Stomach (tissue), 9 donors: ENCODE data around the gene SH3YL1. TPM values are rescaled to one million over a fixed set of nuclear protein-coding genes. Genes with fewer than 3 reads are reported as not detected.

Experiments used
- DNase-seq, 2 donors: peaks; one replicate each; pipeline versions ENCODE4 v3.0.0 to v3.0.0-alpha.2; 2013 to 2019
- H3K27ac ChIP-seq, 5 donors: fragments of 200-600 bp in 4 of 5; sonication (generic) in 4 of 5; one replicate each; pipeline ENCODE4 v1.5.1; 2013 to 2019; ENCODE audit warnings: mild to moderate bottlenecking in 1 of 5, moderate library complexity in 1 of 5
- H3K27me3 ChIP-seq, 3 donors: fragments of 200-600 bp; sonication (generic); one replicate each; pipeline ENCODE4 v1.5.1; 2017 to 2019; ENCODE audit warnings: mixed run types in 1 of 3
- H3K36me3 ChIP-seq, 4 donors: fragments of 200-600 bp; sonication (generic); 1 replicate in 3 of 4; 2 replicates in 1 of 4; pipeline ENCODE4 v1.5.1; 2016 to 2019
- H3K4me1 ChIP-seq, 4 donors: fragments of 200-600 bp; sonication (generic); one replicate each; pipeline ENCODE4 v1.5.1; 2016 to 2019
- H3K4me3 ChIP-seq, 4 donors: fragments of 200-600 bp; sonication (generic) in 3 of 4; one replicate each; pipeline ENCODE4 v1.5.1; 2016 to 2019; ENCODE audit warnings: mild to moderate bottlenecking in 1 of 4
- H3K9me3 ChIP-seq, 4 donors: fragments of 200-600 bp; sonication (generic); one replicate each; pipeline ENCODE4 v1.5.1; 2016 to 2019
- CTCF ChIP-seq, 7 experiments: fragments of 450-650 bp in 4 of 7; fragments of 200-600 bp in 3 of 7; sonication (generic) in 3 of 7; IDR thresholded peaks; one replicate each; pipeline ENCODE4 v1.5.1; 2016 to 2019; ENCODE audit warnings: antibody characterized with exemption in 7 of 7, control low read depth in 2 of 7, mild to moderate bottlenecking in 1 of 7
- EP300 ChIP-seq: sonication (generic); formaldehyde crosslinking; IDR thresholded peaks from one replicate; pipeline ENCODE4 v1.6.1; 2017; ENCODE audit warnings: antibody characterized with exemption
- POLR2A ChIP-seq, 4 donors: fragments of 450-650 bp; IDR thresholded peaks; one replicate each; pipeline ENCODE4 v1.6.1; 2016; ENCODE audit warnings: antibody characterized with exemption in 4 of 4, control low read depth in 2 of 4, mild to moderate bottlenecking in 1 of 4, moderate library complexity in 1 of 4
- POLR2AphosphoS5 ChIP-seq, 3 donors: sonication (generic); formaldehyde crosslinking; IDR thresholded peaks; one replicate each; pipeline ENCODE4 v1.6.1; 2016; ENCODE audit warnings: antibody characterized with exemption in 3 of 3
- WGBS, 5 donors: extraction: QIAGEN DNeasy Blood & Tissue Kit in 3 of 5; methylation state at CpG; one replicate each; pipeline versions ENCODE4 v1.1.5 to v1.1.7; 2013 to 2018; 5-methylcytosine and 5-hydroxymethylcytosine counted together
- intact Hi-C: fragments of 100-400 bp; cut with DNase I; formaldehyde crosslinking; loops from one replicate; pipeline ENCODE4 v1.15.1; 2023; ENCODE audit warnings: low total_unique reads
- polyA plus RNA-seq, 3 donors: library from polyadenylated mRNA; stranded (reverse); fragments of 200-250 nt; gene quantifications; one replicate each; pipeline ENCODE4 v1.2.3, GENCODE V29; 2013
- total RNA-seq, 5 donors: library from RNA; depleted of rRNA; stranded (reverse); fragments of >200 nt; gene quantifications; one replicate each; pipeline versions ENCODE4 v1.1.0 to v1.2.3, GENCODE V29; 2014 to 2016
- donor health status: healthy with polysubstance abuse.
- donor health status: Bipolar disorder and iron deficiency.
- donor health status: healthy.

Gene SH3YL1
- total and polyA plus RNA-seq, 8 donors: 45.5 to 230 (median 143) TPM

- peaks cover 9 to 52% (median 32%) of the 10 kb centered on the region in 3 donors for H3K27me3 ChIP-seq
- H3K9me3 ChIP-seq: no peaks in the 10 kb centered on the region
- peaks cover 4 to 13% (median 10%) of the 10 kb centered on the region in 4 donors for H3K36me3 ChIP-seq
- peak overlapping the region in 3 of 5 donors; percentile 14 to 71 (median 69) for H3K27ac ChIP-seq
- intact Hi-C loops: no loop called here
- peak in 1 of 2 donors; percentile 16 for DNase-seq
- peaks cover 31 to 54% (median 40%) of the 10 kb centered on the region in 4 donors for H3K4me1 ChIP-seq
- peak overlapping the region; percentile 50 to 66 (median 56) for H3K4me3 ChIP-seq
- no peak for TF ChIP-seq CTCF (IDR thresholded peaks at IDR 0.05)
- TF ChIP-seq POLR2AphosphoS5 (IDR thresholded peaks at IDR 0.05): no peak
- no peak for TF ChIP-seq POLR2A (IDR thresholded peaks at IDR 0.05)
- TF ChIP-seq EP300: no peak
- WGBS, 5 donors: 21 to 32% (median 28%) methylated on average over 20 of the region's 20 CpGs
Measured at GRCh38 chr2:286774-287392, 23.1 kb upstream of the SH3YL1 start.

GRCh38 chr2:286035-286434 is 22.2 kb upstream of the SH3YL1 start:
- 82 to 90% (median 89%) methylated on average over 6 of the region's 6 CpGs for WGBS, 5 donors
- peaks cover 31 to 57% (median 40%) of the 10 kb centered on the region in 4 donors for H3K4me1 ChIP-seq
- no peaks in the 10 kb centered on the region for H3K9me3 ChIP-seq
- H3K27ac ChIP-seq: no peak overlapping the region
- intact Hi-C loops: no loop called here
- TF ChIP-seq EP300 (no peak), POLR2A (IDR thresholded peaks at IDR 0.05) (no peak), CTCF (IDR thresholded peaks at IDR 0.05) (no peak), POLR2AphosphoS5 (IDR thresholded peaks at IDR 0.05) (no peak)
- no peak for DNase-seq
- H3K36me3 ChIP-seq: peaks cover 7 to 21% (median 18%) of the 10 kb centered on the region in 4 donors
- H3K27me3 ChIP-seq: peaks cover 9 to 50% (median 32%) of the 10 kb centered on the region in 3 donors
- H3K4me3 ChIP-seq: no peak overlapping the region

- 70 to 84% (median 76%) methylated on average over 1 of the region's 1 CpG for WGBS, 5 donors
- intact Hi-C loops: no loop called here
- peaks cover 11 to 26% (median 23%) of the 10 kb centered on the region in 4 donors for H3K36me3 ChIP-seq
Measured at GRCh38 chr2:285531-285930, 21.7 kb upstream of the SH3YL1 start.

More at GRCh38 chr2:285531-285930, 21.7 kb upstream of the SH3YL1 start:
- Histone ChIP-seq H3K4me1 (peaks cover 31 to 62% (median 43%) of the 10 kb centered on the region in 4 donors), H3K9me3 (no peaks in the 10 kb centered on the region), H3K27me3 (peaks cover 9 to 45% (median 32%) of the 10 kb centered on the region in 3 donors), H3K4me3 (no peak overlapping the region), H3K27ac (no peak overlapping the region)
- TF ChIP-seq EP300: no peak
- TF ChIP-seq POLR2A (IDR thresholded peaks at IDR 0.05): no peak
- TF ChIP-seq POLR2AphosphoS5 (IDR thresholded peaks at IDR 0.05): no peak
- no peak for TF ChIP-seq CTCF (IDR thresholded peaks at IDR 0.05)
- no peak for DNase-seq
